Measurements from ENCODE around the gene LRRC4C. TPM values are rescaled to one million over a fixed set of nuclear protein-coding genes. Genes with fewer than 3 reads are reported as not detected.

The LRRC4C gene
- total RNA-seq, 2 donors from 2014 or later: 0.84 to 0.95 TPM

- no peaks in the 10 kb centered on the region for H3K27me3 ChIP-seq (ENCODE audit: control insufficient read depth, insufficient read depth, low read length, poor library complexity, severe bottlenecking)
- H3K4me3 ChIP-seq (ENCODE audit: low read length): no peak overlapping the region
- no peak for DNase-seq
- no peak overlapping the region for H3K9ac ChIP-seq (ENCODE audit: extremely low read depth, low read length, poor library complexity, severe bottlenecking)
- TF ChIP-seq CTCF (conservative IDR thresholded peaks at IDR 0.05): no peak
- no peaks in the 10 kb centered on the region for H3K36me3 ChIP-seq (ENCODE audit: control insufficient read depth, insufficient read depth, low read length)
- no peak overlapping the region for H3K27ac ChIP-seq (ENCODE audit: low read depth, low read length)
- no peaks in the 10 kb centered on the region for H3K4me1 Mint-ChIP-seq
- WGBS, 2 experiments (ENCODE audit: insufficient coverage in 1 of 2, insufficient read length in 1 of 2): 97 to 100% methylated on average over 1 to 2 of the region's 2 CpGs
- no peaks in the 10 kb centered on the region for H3K9me3 Mint-ChIP-seq
- no peaks in the 10 kb centered on the region for H3K4me1 ChIP-seq (ENCODE audit: control insufficient read depth, insufficient read depth, low read length)
- H3K27ac Mint-ChIP-seq: no peak overlapping the region
- peaks cover 3% of the 10 kb centered on the region for H3K27me3 Mint-ChIP-seq (ENCODE audit: insufficient read depth)
- no peaks in the 10 kb centered on the region for H3K36me3 Mint-ChIP-seq (ENCODE audit: low read depth)
- no peaks in the 10 kb centered on the region for H3K9me3 ChIP-seq (ENCODE audit: control insufficient read depth, low read length)
- H3K4me3 Mint-ChIP-seq: no peak overlapping the region
Observed at GRCh38 chr11:40269865-40270264, 1189.6 kb downstream of the LRRC4C start.

- Mint-ChIP-seq H3K36me3 (ENCODE audit: low read depth) (no peaks in the 10 kb centered on the region), H3K9me3 (no peaks in the 10 kb centered on the region), H3K4me3 (no peak overlapping the region), H3K27ac (no peak overlapping the region), H3K4me1 (no peaks in the 10 kb centered on the region), H3K27me3 (ENCODE audit: insufficient read depth) (peaks cover under 1% of the 10 kb centered on the region)
- Histone ChIP-seq H3K4me3 (ENCODE audit: low read length) (no peak overlapping the region), H3K4me1 (ENCODE audit: control insufficient read depth, insufficient read depth, low read length) (no peaks in the 10 kb centered on the region), H3K36me3 (ENCODE audit: control insufficient read depth, insufficient read depth, low read length) (no peaks in the 10 kb centered on the region), H3K27me3 (ENCODE audit: control insufficient read depth, insufficient read depth, low read length, poor library complexity, severe bottlenecking) (no peaks in the 10 kb centered on the region), H3K9ac (ENCODE audit: extremely low read depth, low read length, poor library complexity, severe bottlenecking) (no peak overlapping the region), H3K27ac (ENCODE audit: low read depth, low read length) (no peak overlapping the region), H3K9me3 (ENCODE audit: control insufficient read depth, low read length) (no peaks in the 10 kb centered on the region)
- 98 to 100% methylated on average over 1 to 2 of the region's 2 CpGs for WGBS, 2 experiments (ENCODE audit: insufficient coverage in 1 of 2, insufficient read length in 1 of 2)
- no peak for TF ChIP-seq CTCF (conservative IDR thresholded peaks at IDR 0.05)
- no peak for DNase-seq
Observed at GRCh38 chr11:40268551-40268950, 1190.9 kb downstream of the LRRC4C start.

GRCh38 chr11:40255457-40255856 is 1204.0 kb downstream of the LRRC4C start:
- Histone ChIP-seq H3K9ac (ENCODE audit: extremely low read depth, low read length, poor library complexity, severe bottlenecking) (no peak overlapping the region), H3K27me3 (ENCODE audit: control insufficient read depth, insufficient read depth, low read length, poor library complexity, severe bottlenecking) (no peaks in the 10 kb centered on the region), H3K36me3 (ENCODE audit: control insufficient read depth, insufficient read depth, low read length) (no peaks in the 10 kb centered on the region), H3K9me3 (ENCODE audit: control insufficient read depth, low read length) (no peaks in the 10 kb centered on the region), H3K4me3 (ENCODE audit: low read length) (no peak overlapping the region), H3K4me1 (ENCODE audit: control insufficient read depth, insufficient read depth, low read length) (no peaks in the 10 kb centered on the region), H3K27ac (ENCODE audit: low read depth, low read length) (no peak overlapping the region)
- H3K27ac Mint-ChIP-seq: no peak overlapping the region
- H3K4me1 Mint-ChIP-seq: no peaks in the 10 kb centered on the region
- no peak for TF ChIP-seq CTCF (conservative IDR thresholded peaks at IDR 0.05)
- no peaks in the 10 kb centered on the region for H3K36me3 Mint-ChIP-seq (ENCODE audit: low read depth)
- peaks cover 2% of the 10 kb centered on the region for H3K9me3 Mint-ChIP-seq
- H3K4me3 Mint-ChIP-seq: no peak overlapping the region
- WGBS, 2 experiments (ENCODE audit: insufficient coverage in 1 of 2, insufficient read length in 1 of 2): 54% methylated on average over 1 of the region's 1 CpG; no CpG with 5 or more reads in 1 of the 2 experiments
- DNase-seq: no peak
- no peaks in the 10 kb centered on the region for H3K27me3 Mint-ChIP-seq (ENCODE audit: insufficient read depth)

All from endodermal cell (in vitro differentiated cells).